T-helper 17 cell (primary cell): ENCODE data around the gene SYNCRIP. TPM values are rescaled to one million over a fixed set of nuclear protein-coding genes. Genes with fewer than 3 reads are reported as not detected.
A peak's percentile ranks its signal among the peaks of the same experiment; 100 is the strongest.

ENCODE experiments used
- ATAC-seq: fragments of 150-1000 bp; cut with Tn5 transposase; 2 replicates; pipeline ENCODE4 v1.10.0; 2021; ENCODE audit warnings: mild to moderate bottlenecking, moderate library complexity
- DNase-seq, 3 donors: peaks; one replicate each; pipeline versions ENCODE4 v3.0.0 to v3.0.0-alpha.2; 2020 to 2021
- H3K9me3 ChIP-seq: one replicate; pipeline ENCODE4 v1.7.0; 2013; ENCODE audit warnings: low read length, mild to moderate bottlenecking; ENCODE audit not compliant: control insufficient read depth, poor library complexity, severe bottlenecking
- H3K27ac Mint-ChIP-seq: one replicate; pipeline ENCODE4 v1.8.0; 2022; ENCODE audit warnings: mild to moderate bottlenecking, moderate library complexity, mixed read lengths
- H3K27me3 Mint-ChIP-seq: one replicate; pipeline ENCODE4 v1.8.0; 2022; ENCODE audit warnings: mixed read lengths
- H3K36me3 Mint-ChIP-seq: one replicate; pipeline ENCODE4 v1.8.0; 2022; ENCODE audit warnings: low read depth, mixed read lengths
- H3K4me1 Mint-ChIP-seq: one replicate; pipeline ENCODE4 v1.8.0; 2022; ENCODE audit warnings: mild to moderate bottlenecking, mixed read lengths
- H3K4me3 Mint-ChIP-seq: one replicate; pipeline ENCODE4 v1.8.0; 2022; ENCODE audit warnings: mild to moderate bottlenecking, moderate library complexity, mixed read lengths
- total RNA-seq, 4 donors: library from RNA in 2 of 4; stranded (reverse) in 2 of 4; gene quantifications; one replicate each; pipeline ENCODE4 v1.2.3 and lab custom pipeline; 2022 to 2026

SYNCRIP gene
- total RNA-seq, 2 donors from 2014 or later: 70.9 to 79.1 TPM

DNA sequence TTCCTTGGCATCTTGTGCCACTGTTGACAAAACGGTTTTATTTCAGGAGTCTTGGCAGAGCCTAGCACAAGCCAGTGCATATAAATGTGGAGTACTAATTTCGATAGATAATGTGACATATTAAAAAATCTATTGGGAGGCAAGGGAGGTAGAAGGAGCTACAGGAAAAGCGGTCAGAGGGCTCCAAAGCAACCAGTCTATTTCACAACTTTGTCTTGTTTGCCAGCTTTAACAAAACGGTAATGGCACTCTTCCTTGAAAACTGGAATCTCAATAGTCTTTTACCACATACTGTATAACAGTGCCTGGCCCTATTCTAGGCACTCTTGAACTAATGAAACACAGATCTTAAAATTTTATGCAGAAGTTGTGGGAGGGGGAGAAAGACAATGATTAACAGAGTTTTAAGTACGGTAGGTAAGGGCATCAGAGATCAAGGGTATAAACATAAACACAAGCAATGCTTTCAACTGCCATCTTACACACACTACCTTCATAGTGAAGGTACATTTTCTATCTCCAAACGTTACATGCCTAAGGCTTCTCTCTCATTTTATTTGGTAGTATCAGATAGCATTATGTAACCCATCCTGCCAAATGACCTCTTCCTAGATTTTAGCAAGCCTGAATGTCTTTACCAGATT is 33.5 kb upstream of the SYNCRIP start:
- no peaks in the 10 kb centered on the region for H3K9me3 ChIP-seq
- Mint-ChIP-seq H3K27ac (peak overlapping the region; percentile 100), H3K27me3 (peaks cover 6% of the 10 kb centered on the region), H3K36me3 (peaks cover 14% of the 10 kb centered on the region), H3K4me3 (peak overlapping the region; percentile 98), H3K4me1 (peaks cover 48% of the 10 kb centered on the region)
- ATAC-seq (no peak), DNase-seq (no peak)

DNA sequence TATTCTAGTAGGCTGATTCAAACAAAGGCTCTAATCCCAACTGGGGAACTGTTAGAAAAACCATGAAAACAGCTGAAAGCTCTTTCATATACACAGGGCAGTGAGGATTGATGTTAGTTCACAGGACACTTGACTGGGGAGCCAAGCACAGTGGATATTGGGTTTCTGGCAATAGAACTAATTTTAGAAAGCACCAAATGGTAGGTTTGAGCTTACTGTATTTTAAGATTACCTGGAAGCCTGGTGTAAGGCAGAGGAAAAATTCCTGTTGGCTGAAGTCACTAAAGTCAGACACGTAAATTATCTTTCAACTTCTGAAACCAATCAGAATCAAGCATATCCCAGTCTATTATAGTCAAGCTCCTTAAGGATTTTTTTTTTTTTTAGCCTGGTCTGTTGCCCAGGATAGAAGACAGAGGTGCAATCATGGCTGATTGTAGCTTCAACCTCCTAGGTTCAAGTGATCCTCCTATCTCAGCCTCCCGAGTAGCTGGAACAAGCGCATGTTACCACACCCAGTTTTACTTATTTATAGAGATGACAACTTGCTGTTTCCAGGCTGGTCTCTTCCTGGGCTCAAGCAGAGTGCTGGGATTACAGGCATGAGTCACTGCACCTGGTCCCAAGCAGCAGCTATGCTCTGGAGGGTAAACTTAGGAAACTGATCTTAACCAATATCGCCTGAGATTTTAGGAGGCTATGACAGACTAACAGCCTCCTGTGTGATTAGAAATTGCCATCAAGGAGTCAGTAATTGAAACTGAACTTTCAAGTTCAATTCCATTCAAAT is 32.5 kb upstream of the SYNCRIP start:
- no peak for DNase-seq
- H3K36me3 Mint-ChIP-seq: peaks cover 14% of the 10 kb centered on the region
- H3K9me3 ChIP-seq: no peaks in the 10 kb centered on the region
- peaks cover 6% of the 10 kb centered on the region for H3K27me3 Mint-ChIP-seq
- H3K4me1 Mint-ChIP-seq: peaks cover 55% of the 10 kb centered on the region
- H3K27ac Mint-ChIP-seq: peak overlapping the region; percentile 100
- H3K4me3 Mint-ChIP-seq: peak overlapping the region; percentile 98
- no peak for ATAC-seq

DNA sequence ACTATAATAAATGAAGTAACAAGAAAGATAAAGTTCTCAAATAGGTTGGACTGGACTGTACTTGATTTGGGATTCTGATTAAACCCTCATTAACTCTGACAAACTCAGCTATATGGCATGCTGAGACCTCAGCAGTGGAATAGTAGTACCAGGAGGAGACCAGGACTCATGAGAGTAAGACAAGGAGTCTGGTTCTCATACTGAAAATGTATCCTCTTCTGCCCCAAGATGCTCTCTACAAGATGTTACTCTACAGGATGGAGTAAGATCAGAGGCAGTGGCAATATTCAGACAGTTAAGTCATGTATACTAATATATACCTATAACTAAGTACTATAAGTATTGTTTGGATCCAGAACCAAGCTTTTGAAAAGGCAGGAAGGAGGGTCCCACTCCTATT is 31.9 kb upstream of the SYNCRIP start:
- DNase-seq (no peak), ATAC-seq (no peak)
- H3K9me3 ChIP-seq: no peaks in the 10 kb centered on the region

DNA sequence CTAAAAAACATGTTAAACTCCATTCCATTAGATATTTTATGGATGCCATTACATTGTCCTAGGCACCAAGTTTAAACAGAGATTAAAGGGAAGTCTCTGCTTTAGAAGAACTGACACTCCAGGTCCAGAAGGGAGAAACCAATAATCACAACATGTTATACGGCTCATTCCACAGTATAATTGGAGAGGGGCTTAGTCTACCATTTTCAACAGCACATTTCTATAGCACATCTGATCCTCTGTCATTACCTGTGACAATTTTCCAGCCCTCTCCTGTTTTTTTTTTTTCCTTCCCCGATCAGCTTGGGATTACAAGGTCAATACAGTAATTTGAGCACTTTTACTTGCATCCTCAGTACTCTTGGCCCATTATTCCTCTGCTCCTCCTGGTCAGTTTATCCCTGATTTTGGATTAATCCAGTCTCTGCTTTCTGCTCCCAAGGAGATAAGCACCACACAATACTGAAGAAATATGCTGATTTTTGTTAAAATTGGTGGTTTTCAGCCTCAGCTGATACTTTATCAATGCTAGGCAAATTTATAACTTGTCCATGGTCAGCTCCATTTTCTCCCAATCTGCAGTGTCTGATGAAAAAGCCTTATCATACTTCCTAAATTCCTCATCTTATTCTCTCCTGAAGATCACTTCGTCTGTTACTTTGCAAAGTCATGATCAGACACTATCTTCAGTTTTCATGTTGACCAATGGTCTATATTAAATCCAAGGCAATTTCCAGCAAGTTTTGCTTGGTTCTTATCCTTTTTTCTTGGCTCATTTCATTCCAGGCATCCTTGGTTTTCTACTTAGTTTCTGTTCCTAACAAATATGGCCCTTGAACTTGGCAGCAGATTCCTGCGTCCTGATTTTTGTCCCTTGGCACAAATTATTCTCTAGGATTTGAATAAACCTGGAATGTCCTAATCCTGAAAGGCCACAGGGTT is 30.8 kb upstream of the SYNCRIP start:
- no peak for ATAC-seq

More for the DNA sequence above, 31.9 kb upstream of the SYNCRIP start:
- H3K27me3 Mint-ChIP-seq: peaks cover 6% of the 10 kb centered on the region
- peak overlapping the region; percentile 100 for H3K27ac Mint-ChIP-seq
- H3K4me3 Mint-ChIP-seq: peak overlapping the region; percentile 98
- peaks cover 57% of the 10 kb centered on the region for H3K4me1 Mint-ChIP-seq
- H3K36me3 Mint-ChIP-seq: peaks cover 14% of the 10 kb centered on the region

DNA sequence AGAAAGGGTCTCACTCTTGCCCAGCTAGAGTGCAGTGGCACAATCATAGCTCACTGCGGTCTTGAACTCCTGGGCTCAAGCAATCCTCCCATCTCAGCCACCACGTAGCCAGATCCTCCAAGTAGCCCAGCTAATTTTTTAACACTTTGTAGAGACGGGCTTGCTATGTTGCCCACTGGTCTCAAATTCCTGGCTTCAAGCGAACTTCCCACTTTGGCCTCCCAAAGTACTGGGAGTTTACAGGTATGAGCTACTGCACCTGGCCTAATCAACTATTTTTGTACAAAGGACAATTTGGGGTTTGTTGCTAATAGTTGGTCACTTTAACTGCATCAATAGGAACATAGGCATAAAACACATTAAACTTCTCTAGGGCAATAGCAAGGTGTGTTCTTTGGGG is 29.9 kb upstream of the SYNCRIP start:
- Mint-ChIP-seq H3K36me3 (peaks cover 10% of the 10 kb centered on the region), H3K4me1 (peaks cover 62% of the 10 kb centered on the region), H3K27me3 (no peaks in the 10 kb centered on the region), H3K27ac (peak overlapping the region; percentile 100), H3K4me3 (peak overlapping the region; percentile 0)
- DNase-seq: no peak
- no peaks in the 10 kb centered on the region for H3K9me3 ChIP-seq
- ATAC-seq: no peak

More for the DNA sequence above, 30.8 kb upstream of the SYNCRIP start:
- H3K27me3 Mint-ChIP-seq: peaks cover 3% of the 10 kb centered on the region
- no peak for DNase-seq
- H3K36me3 Mint-ChIP-seq: peaks cover 13% of the 10 kb centered on the region
- no peaks in the 10 kb centered on the region for H3K9me3 ChIP-seq
- peak overlapping the region; percentile 98 for H3K4me3 Mint-ChIP-seq
- peak overlapping the region; percentile 100 for H3K27ac Mint-ChIP-seq
- peaks cover 60% of the 10 kb centered on the region for H3K4me1 Mint-ChIP-seq

DNA sequence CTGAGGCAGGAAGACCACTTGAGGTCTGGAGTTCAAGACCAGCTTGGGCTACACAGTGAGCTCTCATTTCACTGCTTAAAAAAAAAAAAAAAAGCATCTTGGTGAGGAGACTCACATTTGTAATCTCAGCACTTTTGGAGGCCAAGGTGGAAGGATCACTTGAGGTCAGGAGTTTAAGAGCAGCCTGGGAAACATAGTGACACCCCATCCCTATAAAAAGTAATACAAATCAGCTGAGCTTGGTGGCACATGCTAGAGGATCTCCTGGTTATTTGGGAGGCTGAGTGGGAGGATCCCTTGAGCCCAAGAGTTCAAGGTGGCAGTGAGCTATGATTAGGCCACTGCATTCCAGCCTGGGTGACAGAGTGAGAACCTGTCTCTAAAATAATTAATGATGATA is 29.4 kb upstream of the SYNCRIP start:
- no peaks in the 10 kb centered on the region for H3K27me3 Mint-ChIP-seq
- ATAC-seq: no peak
- DNase-seq: no peak
- no peaks in the 10 kb centered on the region for H3K9me3 ChIP-seq
- H3K4me1 Mint-ChIP-seq: peaks cover 62% of the 10 kb centered on the region
- peak overlapping the region; percentile 100 for H3K27ac Mint-ChIP-seq
- H3K4me3 Mint-ChIP-seq: no peak overlapping the region
- peaks cover 10% of the 10 kb centered on the region for H3K36me3 Mint-ChIP-seq

DNA sequence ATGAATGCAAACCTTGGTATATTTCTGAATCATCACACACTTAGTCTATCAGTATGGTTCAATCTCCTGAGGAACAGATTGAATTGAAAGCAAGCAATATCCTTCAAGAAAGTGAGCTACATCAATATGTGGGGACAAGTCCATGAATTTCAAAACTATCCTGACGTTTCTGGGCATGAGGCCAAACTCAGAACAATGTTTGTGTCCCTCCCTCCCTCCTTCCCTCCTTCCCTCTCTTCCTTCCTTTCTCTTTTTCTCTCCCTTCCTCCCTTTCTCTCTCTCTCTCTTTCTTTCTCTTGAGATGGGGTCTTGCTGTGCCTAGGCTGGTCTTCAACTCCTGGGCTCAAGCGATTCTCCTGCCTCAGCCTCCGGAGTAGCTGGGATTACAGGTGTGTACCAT is 27.9 kb upstream of the SYNCRIP start:
- ATAC-seq (no peak), DNase-seq (no peak)
- H3K9me3 ChIP-seq: no peaks in the 10 kb centered on the region
- H3K36me3 Mint-ChIP-seq: peaks cover 1% of the 10 kb centered on the region
- peaks cover 48% of the 10 kb centered on the region for H3K4me1 Mint-ChIP-seq
- no peak overlapping the region for H3K4me3 Mint-ChIP-seq
- H3K27ac Mint-ChIP-seq: peak overlapping the region; percentile 99
- no peaks in the 10 kb centered on the region for H3K27me3 Mint-ChIP-seq

DNA sequence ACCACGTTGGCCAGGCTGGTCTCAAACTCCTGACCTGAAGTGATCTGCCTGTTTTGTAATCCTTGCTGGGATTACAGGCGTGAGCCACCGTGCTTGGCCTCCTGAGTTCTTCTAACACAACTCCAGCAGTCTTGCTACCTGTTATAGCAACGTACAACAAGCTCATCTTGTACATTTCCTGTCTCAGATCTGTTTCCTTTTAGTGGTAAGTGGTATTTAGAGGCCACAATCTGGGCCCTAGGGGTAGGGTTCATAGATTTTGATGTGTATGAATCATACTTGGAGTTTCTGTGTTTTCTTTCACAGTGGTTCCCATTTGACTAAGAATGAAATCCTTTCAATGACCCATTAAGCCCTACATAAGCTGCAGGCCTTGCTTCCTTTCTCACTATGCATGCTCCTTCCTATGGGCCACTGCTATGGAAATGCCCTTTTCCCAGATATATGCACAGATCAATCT is 27.1 kb upstream of the SYNCRIP start:
- Mint-ChIP-seq H3K27me3 (no peaks in the 10 kb centered on the region), H3K4me3 (peak overlapping the region; percentile 85), H3K27ac (peak overlapping the region; percentile 99), H3K4me1 (peaks cover 44% of the 10 kb centered on the region), H3K36me3 (peaks cover 2% of the 10 kb centered on the region)
- DNase-seq (peak in 2 of 3 donors; percentile 14 to 21), ATAC-seq (peak; percentile 96)
- H3K9me3 ChIP-seq: no peaks in the 10 kb centered on the region

DNA sequence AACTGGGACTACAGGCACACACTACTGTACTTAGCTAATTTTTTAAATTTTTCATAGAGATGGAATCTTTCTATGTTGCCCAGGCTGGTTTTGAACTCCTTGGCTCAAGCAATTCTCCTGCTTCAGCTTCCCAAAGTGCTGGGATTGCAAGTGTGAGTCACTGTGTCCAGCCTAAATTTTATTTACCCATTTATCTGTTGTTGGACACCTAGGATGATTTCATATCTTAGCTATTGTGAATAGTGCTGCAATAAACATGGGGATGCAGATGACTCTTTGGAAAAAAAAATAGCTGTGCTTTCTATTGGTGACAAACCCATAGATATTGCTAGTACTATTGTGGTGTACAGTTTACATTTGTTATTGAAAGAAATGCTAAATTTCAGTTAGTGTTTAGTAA is 19.6 kb upstream of the SYNCRIP start:
- no peaks in the 10 kb centered on the region for H3K9me3 ChIP-seq
- Mint-ChIP-seq H3K27me3 (no peaks in the 10 kb centered on the region), H3K4me3 (no peak overlapping the region), H3K27ac (no peak overlapping the region), H3K36me3 (peaks cover 6% of the 10 kb centered on the region), H3K4me1 (no peaks in the 10 kb centered on the region)
- ATAC-seq (no peak), DNase-seq (no peak)

DNA sequence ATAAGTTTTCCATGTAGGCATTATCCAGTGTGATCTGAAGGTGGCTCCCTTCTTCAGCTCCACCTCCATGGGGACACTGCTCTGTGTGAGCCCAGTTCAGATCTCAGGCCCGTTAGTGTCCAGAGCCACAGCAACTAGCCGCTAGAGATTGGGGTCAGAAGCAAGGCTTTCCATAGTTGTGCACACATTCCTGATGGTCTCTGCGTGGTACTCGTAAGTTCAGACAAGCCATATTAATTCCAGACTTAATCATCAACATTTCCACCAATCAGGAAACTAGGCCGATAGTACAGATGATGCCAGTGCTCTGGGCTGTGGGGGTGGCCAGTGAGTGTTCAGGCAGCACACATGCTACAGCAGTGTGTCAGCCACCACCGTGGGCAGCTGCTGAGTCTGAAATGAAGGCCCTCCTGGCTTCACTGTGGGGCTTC is 17.5 kb upstream of the SYNCRIP start:
- no peaks in the 10 kb centered on the region for H3K9me3 ChIP-seq
- ATAC-seq (no peak), DNase-seq (no peak)
- no peak overlapping the region for H3K27ac Mint-ChIP-seq
- peaks cover 5% of the 10 kb centered on the region for H3K36me3 Mint-ChIP-seq
- no peaks in the 10 kb centered on the region for H3K4me1 Mint-ChIP-seq
- H3K4me3 Mint-ChIP-seq: no peak overlapping the region
- no peaks in the 10 kb centered on the region for H3K27me3 Mint-ChIP-seq

DNA sequence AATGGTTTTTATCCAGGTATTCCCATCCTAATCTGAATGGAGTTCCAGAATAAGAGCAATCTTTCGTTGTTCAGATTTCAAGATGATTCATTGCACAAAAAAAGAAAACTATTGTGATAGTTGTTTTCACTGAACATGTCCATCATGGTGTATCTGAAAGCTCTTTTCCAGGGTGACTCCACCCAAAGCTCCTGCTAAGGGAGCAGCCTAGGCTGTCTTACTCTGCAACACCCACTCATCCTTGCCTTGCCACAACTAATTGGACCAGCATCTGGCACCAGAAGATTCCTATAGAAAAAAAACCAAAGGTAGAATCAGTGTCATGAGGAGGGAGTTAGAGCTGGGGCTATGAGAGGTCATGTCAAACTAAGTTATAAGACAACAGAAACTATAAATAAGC is 7.9 kb upstream of the SYNCRIP start:
- Mint-ChIP-seq H3K27me3 (no peaks in the 10 kb centered on the region), H3K27ac (no peak overlapping the region), H3K4me1 (peaks cover under 1% of the 10 kb centered on the region), H3K4me3 (no peak overlapping the region), H3K36me3 (peaks cover 2% of the 10 kb centered on the region)
- DNase-seq (no peak), ATAC-seq (no peak)
- H3K9me3 ChIP-seq: no peaks in the 10 kb centered on the region

DNA sequence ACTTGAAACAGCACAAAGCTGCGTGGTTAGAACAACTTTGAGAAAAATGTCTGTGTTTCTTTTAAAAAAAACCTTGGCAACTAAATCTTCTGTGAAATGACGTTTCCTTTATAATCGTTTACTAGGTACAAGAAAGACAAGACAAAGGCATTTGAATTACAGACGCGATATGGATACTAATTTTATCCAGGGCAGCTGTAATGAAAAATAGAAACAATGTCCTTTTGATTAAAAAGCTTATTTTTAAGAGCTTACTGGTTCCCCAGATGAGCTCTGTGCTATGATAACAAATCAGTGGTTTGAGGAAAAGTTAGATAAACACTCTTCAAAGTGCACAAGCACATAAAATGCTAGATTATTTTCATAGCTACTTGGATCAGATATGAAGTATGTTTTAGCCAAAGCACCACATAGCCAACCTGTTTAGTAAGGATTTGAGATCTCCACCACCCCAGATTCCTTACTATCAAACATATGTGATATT is 1.6 kb upstream of the SYNCRIP start:
- ATAC-seq: no peak
- H3K36me3 Mint-ChIP-seq: peaks cover 22% of the 10 kb centered on the region
- H3K9me3 ChIP-seq: no peaks in the 10 kb centered on the region
- DNase-seq: no peak
- H3K27me3 Mint-ChIP-seq: no peaks in the 10 kb centered on the region
- peak overlapping the region; percentile 90 for H3K27ac Mint-ChIP-seq
- peaks cover 33% of the 10 kb centered on the region for H3K4me1 Mint-ChIP-seq
- peak overlapping the region; percentile 100 for H3K4me3 Mint-ChIP-seq
